ENCODE measurements around the gene TRAM2.

TRAM2 gene

DNA sequence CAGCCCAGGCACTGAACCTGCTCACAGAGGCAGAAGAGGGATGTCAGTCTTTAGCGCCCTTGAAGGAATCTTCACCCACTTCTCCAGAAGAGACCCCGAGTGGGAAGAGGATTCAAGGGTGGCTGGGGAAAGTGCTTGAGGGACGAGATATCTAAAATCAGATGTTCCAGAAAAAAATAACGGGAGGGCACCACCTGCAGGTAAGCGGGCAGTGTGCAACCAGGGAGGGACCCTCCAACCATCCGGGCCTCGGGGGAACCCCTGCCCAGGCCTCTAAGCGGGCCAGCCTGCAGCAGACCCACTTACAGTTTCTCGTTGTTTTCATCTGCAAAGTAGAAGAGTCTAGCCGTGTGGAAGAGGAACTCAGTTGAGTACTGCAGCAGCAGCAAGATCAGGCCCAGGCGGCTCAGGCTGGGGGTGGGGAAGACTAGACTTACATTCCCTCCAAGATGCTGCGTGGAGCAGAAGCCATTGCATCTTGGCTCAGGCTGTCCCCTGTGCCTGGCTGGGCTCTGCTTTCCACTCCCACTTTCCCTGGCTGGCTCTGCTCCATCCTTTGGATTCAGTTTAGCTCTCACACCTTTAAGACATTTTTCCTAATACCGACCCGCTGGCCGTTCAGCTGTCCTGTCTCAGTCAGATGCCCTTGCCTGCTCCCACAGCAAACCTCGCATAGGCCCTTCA is 71.0 kb downstream of the TRAM2 start:
- DNase-seq: no peak

- DNase-seq: no peak
These were observed 72.1 kb downstream of the TRAM2 start for GRCh38 chr6:52504782-52505136.

- DNase-seq: peak; percentile 91
These were observed 72.7 kb downstream of the TRAM2 start for GRCh38 chr6:52503851-52504781.

DNA sequence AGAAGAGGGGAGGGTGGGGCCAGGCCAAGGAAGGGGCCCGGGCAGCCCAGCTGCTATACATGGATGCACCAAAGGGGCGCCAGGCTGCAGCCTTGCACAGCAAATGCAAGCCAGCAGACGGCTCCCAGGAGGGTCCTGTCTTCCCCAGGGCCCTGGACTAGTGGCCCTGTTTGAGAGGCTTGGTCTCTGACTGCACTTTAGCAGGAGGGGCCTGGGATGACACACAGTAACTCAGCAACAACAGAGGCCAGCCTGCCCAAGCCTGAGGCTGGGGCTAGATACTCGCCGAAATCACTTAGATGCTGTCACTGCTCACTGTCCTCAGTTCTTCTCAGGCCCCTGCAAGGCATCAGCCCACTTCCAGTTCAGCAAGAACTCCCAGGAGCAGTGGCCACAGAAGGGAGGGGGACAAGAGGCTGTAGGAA is 73.5 kb downstream of the TRAM2 start:
- DNase-seq: peak; percentile 67

- no peak for DNase-seq
These were observed 74.4 kb downstream of the TRAM2 start for GRCh38 chr6:52502306-52503029.

DNA sequence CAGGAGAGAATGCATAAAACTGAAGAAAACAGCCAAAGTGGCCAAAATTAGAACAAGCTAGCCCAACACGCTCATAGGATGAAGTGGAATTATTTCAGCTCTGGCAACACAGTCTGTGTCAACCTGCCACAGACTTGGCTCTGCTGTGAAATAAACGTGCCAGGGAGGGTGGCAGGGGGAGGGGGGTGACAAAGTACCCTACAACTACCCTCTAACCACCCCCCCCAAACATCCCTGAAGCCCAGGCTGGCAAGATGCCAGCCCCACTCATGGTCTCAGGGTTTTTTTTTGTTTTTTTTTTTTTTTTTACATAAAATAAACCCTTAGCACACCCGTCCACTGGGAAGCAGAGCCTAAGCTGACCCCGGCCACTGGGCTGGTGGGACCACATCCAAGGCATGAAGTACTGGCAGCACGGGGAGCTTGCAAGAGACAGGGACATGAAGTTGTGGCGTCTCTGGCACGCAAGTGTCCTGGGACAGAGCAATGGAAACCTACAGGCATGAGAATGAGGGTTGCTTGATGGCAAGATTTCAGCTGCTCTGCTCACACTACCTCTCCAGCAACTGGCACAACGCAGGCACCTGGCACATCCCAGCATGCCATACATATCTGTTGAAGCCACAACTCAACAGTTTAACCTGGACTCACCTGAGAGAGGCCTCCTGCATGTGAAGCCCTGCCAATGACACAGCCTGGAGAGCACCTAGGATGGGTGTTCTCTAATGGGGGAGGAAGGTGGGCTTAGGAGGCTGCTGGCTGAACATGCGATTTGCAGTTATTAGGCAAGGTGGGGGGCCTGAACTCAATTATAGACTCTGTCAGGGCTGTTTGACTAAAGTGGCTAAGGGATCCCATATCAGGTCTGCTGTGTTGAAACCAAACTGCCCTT is 76.4 kb downstream of the TRAM2 start:
- DNase-seq: no peak

GRCh38 chr6:52499681-52500236 is 77.1 kb downstream of the TRAM2 start:
- no peak for DNase-seq

DNA sequence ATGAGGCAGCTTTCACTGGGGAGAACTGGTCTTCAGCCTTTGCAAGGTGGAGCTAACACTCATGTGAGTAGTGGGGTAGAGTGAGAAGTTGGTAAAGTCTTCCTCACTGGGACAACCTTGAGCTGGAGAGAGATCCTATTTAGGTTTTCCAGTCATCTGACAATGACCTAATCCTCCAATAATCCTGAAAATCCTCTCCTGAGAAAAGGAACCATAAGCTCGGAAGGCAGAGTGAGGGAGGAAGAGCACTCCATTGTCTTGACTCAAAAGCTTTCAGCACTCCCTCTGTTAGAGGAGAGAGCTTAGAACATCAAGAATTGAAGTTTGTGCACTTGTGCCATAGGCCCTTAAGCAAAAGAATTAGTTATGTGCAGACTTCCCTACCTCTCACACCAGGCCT is 77.8 kb downstream of the TRAM2 start:
- DNase-seq: peak; percentile 82

DNA sequence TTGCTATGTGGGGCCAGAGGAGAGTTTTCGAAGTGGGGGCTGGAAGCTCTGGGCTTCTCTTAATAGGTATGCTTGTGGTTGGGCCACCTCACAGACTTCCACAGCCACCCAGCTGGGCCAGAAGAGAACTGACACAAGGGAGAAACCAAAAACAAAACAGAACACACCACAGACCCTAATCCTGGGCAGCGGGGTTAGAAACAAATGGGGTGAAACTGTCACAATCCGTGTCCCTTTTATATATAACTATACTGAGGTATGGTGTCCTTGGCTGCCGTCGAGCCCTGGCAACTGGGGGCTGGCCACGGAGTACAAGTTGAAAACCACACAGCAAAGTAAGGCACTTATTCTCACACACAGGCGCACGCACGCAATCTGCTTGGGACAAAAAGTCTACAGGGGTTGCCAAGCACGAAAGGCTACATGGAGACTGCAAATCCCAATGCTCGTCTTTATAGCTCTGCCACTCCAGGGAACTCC is 78.3 kb downstream of the TRAM2 start:
- DNase-seq: no peak

- peak; percentile 42 for DNase-seq
These were observed 79.0 kb downstream of the TRAM2 start for GRCh38 chr6:52497652-52498408.

DNA sequence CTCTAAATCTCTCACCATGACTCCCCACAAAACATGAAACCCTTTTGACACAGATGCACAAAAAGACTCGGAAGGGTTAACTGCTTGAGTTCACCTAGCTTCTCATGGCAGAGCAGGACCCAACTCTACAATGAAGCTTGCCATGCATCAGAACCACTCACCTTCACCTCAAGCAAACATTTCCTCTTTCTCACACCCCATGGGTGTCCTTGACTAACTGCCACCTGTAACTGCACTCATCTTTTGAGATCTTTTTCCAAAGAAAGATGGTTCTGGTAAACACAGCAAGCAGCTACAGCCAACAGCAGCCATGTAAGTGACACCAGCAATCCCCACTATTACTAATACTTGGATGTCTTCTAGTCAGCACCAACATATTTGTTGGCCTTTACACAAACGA is 80.2 kb downstream of the TRAM2 start:
- no peak for DNase-seq

GRCh38 chr6:52495922-52496321 is 80.9 kb downstream of the TRAM2 start:
- DNase-seq: no peak

- DNase-seq: no peak
These were observed 82.4 kb downstream of the TRAM2 start for GRCh38 chr6:52494298-52495072.

- DNase-seq: no peak
These were observed 83.2 kb downstream of the TRAM2 start for GRCh38 chr6:52493669-52494068.

DNA sequence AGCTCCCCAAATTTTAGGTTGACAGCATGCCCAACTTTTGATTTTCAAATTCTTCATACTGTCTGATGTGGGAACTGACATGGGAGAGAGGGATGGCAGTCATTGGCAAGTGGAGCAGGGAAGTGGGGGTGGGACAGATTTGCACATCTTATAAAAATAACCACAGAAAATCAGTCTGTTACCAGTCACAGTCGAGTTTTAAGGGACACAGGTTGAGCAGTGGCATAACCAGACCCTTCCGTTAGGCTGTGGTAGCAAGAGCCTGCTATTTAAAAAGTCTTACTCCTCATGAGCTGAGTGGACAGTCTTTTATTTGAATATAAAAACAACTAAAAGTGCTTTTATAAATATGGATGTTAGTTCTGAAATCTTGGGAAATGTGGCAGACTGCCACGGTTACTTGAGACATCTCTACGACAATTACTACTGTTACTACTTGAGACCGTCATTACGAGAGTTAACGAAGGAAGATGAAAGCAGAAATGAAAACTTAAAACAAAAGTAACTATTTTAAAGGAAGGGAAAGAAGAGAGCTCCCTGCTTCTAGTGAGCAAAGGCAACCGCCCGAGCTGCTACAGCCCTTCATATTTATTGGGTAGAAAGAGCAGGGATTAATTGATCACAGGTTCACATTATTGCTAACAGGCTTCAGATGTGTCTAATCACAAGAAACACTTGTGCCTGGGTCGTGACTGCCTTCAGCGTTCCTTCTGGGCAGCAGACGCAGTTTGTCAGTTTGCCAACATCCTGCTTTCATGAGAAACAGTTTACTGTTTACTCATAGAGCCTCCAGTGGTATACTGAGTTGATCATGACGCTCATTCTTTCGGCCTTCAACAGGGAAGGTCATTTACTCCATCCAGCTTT is 85.4 kb downstream of the TRAM2 start:
- peak; percentile 35 for DNase-seq

- DNase-seq: peak; percentile 38
These were observed 87.0 kb downstream of the TRAM2 start for GRCh38 chr6:52489881-52490280.

DNA sequence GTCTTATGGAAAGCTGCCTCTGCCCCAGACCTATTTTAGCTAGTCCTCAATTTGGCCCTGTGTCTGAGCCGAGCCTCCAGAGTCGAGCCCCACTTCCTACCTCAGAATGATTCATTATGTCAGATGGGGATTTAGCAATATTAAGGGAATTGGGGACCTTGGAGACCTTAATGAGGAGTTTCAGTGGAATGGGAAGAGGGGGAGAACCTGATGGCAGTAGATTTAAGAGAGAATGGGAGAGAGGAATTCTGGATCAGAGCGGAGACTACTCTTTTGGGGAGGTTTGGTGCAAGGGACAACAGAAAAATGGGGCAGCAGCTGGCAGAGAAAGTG is 93.2 kb downstream of the TRAM2 start:
- DNase-seq: no peak

DNA sequence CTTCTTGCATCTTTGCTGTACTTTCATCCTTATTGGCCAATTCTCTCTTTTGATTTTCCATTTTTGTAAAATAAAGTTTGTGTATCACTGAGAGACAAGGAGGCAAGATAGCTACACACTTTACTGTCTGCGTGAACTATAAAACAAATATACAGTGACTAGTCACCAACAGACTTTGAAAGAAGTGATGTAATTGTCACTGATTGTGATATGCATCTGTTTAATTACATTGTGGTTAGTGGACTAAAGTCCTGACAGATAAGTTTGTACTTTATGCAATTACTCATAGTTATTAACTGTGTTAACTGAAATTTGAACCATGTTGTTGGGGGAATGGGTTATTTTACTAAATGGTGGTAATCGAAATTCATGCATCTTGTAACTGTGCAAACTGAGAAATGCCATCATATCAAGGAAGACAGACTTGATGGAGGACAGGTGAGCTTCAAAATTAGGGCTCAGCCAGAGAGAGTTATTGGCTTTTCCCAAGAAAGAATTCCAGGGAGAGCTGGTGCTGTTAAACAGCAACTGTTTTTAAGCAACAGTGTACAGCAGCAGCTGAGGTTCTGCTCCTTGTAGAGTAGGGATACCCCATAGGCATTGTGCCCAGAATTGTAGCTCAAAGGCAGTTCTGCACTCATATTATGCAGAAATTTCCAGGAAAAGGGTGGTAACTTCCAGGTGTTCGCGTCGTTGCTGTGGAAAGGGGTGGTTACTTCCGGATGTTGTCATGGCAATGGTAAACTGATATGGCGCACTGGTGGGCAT is 93.8 kb downstream of the TRAM2 start:
- DNase-seq: no peak

All from fibroblast of skin of back (primary cell).